Peyer's patch (tissue), 4 donors: ENCODE measurements around the gene BICC1.

ENCODE experiments used
- CTCF ChIP-seq, 6 experiments: fragments of 450-650 bp in 4 of 6; fragments of 200-600 bp in 2 of 6; sonication (generic) in 1 of 6; IDR thresholded peaks; one replicate each; pipeline ENCODE4 v1.5.1; 2017 to 2019; ENCODE audit warnings: antibody characterized with exemption in 6 of 6, mild to moderate bottlenecking in 3 of 6, moderate library complexity in 1 of 6
- POLR2A ChIP-seq, 2 donors: fragments of 450-650 bp; IDR thresholded peaks; one replicate each; pipeline ENCODE4 v1.5.1; 2017; ENCODE audit warnings: antibody characterized with exemption in 2 of 2, mild to moderate bottlenecking in 2 of 2, moderate library complexity in 2 of 2

DNA sequence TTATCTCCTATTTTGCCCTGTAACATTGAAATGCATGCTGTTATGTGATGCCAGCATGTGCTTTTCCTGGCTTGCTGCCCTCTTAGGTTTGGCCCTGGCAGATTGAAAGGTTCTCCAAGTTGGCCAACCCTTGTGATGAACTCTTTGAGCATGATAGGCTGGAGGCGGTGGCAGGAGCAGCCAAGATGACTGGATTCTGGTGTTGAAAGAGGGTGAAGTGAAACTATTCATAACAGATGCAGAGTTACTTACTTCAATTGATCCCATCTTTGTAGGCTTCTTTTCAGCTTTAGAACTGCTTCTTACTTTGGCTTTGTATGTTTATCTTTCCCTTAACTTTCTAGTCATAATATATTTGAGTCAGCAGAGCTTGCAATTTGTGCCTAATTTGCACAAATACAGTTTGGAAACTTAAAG lies 57.6 kb downstream of the BICC1 start:
- no peak for TF ChIP-seq CTCF (IDR thresholded peaks at IDR 0.05)
- no peak for TF ChIP-seq POLR2A (IDR thresholded peaks at IDR 0.05)
